ENCODE results near the gene EML6. TPM values are rescaled to one million over a fixed set of nuclear protein-coding genes. Genes with fewer than 3 reads are reported as not detected.

Gene EML6
- total RNA-seq, 2 experiments from 2014 or later = 0.96 to 1.2 TPM

GRCh38 chr2:54931473-54931872 is 208.0 kb downstream of the EML6 start:
- H3K9me3 Mint-ChIP-seq = peaks cover 3% of the 10 kb centered on the region
- CTCF ChIA-PET = interaction anchor here (0.6 kb wide), 1 partner anchor 818 kb away, joined by 3 read pairs; no protein-coding TSS in a partner anchor
- no peak overlapping the region for H3K4me3 Mint-ChIP-seq
- H3K4me1 Mint-ChIP-seq = no peaks in the 10 kb centered on the region
- no peaks in the 10 kb centered on the region for H3K36me3 Mint-ChIP-seq (ENCODE audit: low read depth)
- DNase-seq = no peak
- H3K27me3 Mint-ChIP-seq = peaks cover 4% of the 10 kb centered on the region
- H3K27ac Mint-ChIP-seq = no peak overlapping the region
- POLR2A ChIA-PET = interaction anchor here (0.6 kb wide), 1 partner anchor 26 kb away, joined by 4 read pairs; no protein-coding TSS in a partner anchor

GRCh38 chr2:54935389-54935788 is 211.9 kb downstream of the EML6 start:
- Mint-ChIP-seq H3K4me1 (no peaks in the 10 kb centered on the region), H3K4me3 (no peak overlapping the region), H3K27me3 (no peaks in the 10 kb centered on the region), H3K9me3 (peaks cover 10% of the 10 kb centered on the region), H3K36me3 (ENCODE audit: low read depth) (no peaks in the 10 kb centered on the region), H3K27ac (no peak overlapping the region)
- DNase-seq = no peak
- ChIA-PET CTCF (no interaction called here), POLR2A (no interaction called here)

- Mint-ChIP-seq H3K27me3 (no peaks in the 10 kb centered on the region), H3K4me1 (no peaks in the 10 kb centered on the region), H3K9me3 (peaks cover 10% of the 10 kb centered on the region), H3K27ac (no peak overlapping the region), H3K36me3 (ENCODE audit: low read depth) (no peaks in the 10 kb centered on the region), H3K4me3 (no peak overlapping the region)
- POLR2A ChIA-PET = no interaction called here
- CTCF ChIA-PET = interaction anchor here (0.6 kb wide), 2 partner anchors 507 to 833 kb away, joined by 3 to 5 read pairs; no protein-coding TSS in a partner anchor
- no peak for DNase-seq
Observed at GRCh38 chr2:54936766-54937165, 213.3 kb downstream of the EML6 start.

GRCh38 chr2:54939446-54940118 is 216.1 kb downstream of the EML6 start:
- no peaks in the 10 kb centered on the region for H3K27me3 Mint-ChIP-seq
- no peaks in the 10 kb centered on the region for H3K36me3 Mint-ChIP-seq (ENCODE audit: low read depth)
- H3K9me3 Mint-ChIP-seq = peaks cover 10% of the 10 kb centered on the region
- H3K4me3 Mint-ChIP-seq = no peak overlapping the region
- DNase-seq = no peak
- H3K4me1 Mint-ChIP-seq = no peaks in the 10 kb centered on the region
- H3K27ac Mint-ChIP-seq = no peak overlapping the region
- CTCF ChIA-PET = no interaction called here
- POLR2A ChIA-PET = no interaction called here

- Mint-ChIP-seq H3K9me3 (peaks cover 14% of the 10 kb centered on the region), H3K27ac (no peak overlapping the region), H3K36me3 (ENCODE audit: low read depth) (peaks cover 2% of the 10 kb centered on the region), H3K4me1 (peaks cover 3% of the 10 kb centered on the region), H3K4me3 (no peak overlapping the region), H3K27me3 (no peaks in the 10 kb centered on the region)
- no peak for DNase-seq
- ChIA-PET POLR2A (no interaction called here), CTCF (no interaction called here)
Observed at GRCh38 chr2:54940723-54941122, 217.3 kb downstream of the EML6 start.

- ChIA-PET CTCF (no interaction called here), POLR2A (no interaction called here)
- no peaks in the 10 kb centered on the region for H3K27me3 Mint-ChIP-seq
Observed at GRCh38 chr2:54941248-54941984, 218.0 kb downstream of the EML6 start.

GRCh38 chr2:54942373-54942772 is 218.9 kb downstream of the EML6 start:
- Mint-ChIP-seq H3K27ac (no peak overlapping the region), H3K4me1 (peaks cover 3% of the 10 kb centered on the region), H3K9me3 (peaks cover 14% of the 10 kb centered on the region), H3K36me3 (ENCODE audit: low read depth) (peaks cover 2% of the 10 kb centered on the region), H3K27me3 (no peaks in the 10 kb centered on the region), H3K4me3 (no peak overlapping the region)
- peak; percentile 50 for DNase-seq
- POLR2A ChIA-PET = no interaction called here
- CTCF ChIA-PET = no interaction called here

More at GRCh38 chr2:54941248-54941984, 218.0 kb downstream of the EML6 start:
- Mint-ChIP-seq H3K27ac (no peak overlapping the region), H3K4me3 (no peak overlapping the region), H3K36me3 (ENCODE audit: low read depth) (peaks cover 2% of the 10 kb centered on the region), H3K4me1 (peaks cover 3% of the 10 kb centered on the region), H3K9me3 (peaks cover 14% of the 10 kb centered on the region)
- DNase-seq = no peak

DNA sequence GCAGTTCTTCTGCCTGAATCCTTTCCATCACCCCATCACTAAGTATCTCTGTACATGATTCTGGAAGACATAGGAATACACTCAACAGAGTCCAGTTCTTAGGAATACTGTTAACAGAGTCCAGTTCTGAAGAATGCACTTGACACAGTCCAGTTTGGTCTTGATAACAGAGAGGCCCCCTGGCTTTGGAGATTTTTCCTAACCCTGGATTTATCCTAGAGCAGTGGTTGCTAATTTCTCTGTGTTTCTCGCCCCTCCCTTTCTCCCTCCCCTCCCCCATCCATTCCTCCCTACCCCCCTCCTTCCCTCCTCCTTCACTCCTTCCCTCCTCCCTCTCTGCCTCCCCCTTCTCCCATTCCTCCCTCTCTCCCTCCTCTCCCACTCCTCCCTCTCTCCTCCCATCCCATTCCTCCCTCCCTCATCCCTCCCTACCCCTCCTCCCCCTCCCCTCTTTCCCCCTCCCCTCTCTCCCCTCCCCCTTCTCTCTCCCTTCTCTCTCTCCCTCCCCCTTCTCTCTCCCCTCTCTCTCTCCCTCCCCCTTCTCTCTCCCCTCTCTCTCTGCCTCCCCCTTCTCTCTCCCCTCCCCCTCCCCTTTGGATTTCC is 221.4 kb downstream of the EML6 start:
- DNase-seq = no peak
- CTCF ChIA-PET = no interaction called here
- H3K27me3 Mint-ChIP-seq = no peaks in the 10 kb centered on the region

GRCh38 chr2:54945391-54946219 is 222.1 kb downstream of the EML6 start:
- Mint-ChIP-seq H3K4me3 (no peak overlapping the region), H3K4me1 (peaks cover 3% of the 10 kb centered on the region), H3K9me3 (peaks cover 4% of the 10 kb centered on the region), H3K27me3 (no peaks in the 10 kb centered on the region), H3K27ac (no peak overlapping the region), H3K36me3 (ENCODE audit: low read depth) (peaks cover 2% of the 10 kb centered on the region)
- CTCF ChIA-PET = interaction anchor here (1.8 kb wide), 1 partner anchor 23 kb away, joined by 4 read pairs; no protein-coding TSS in a partner anchor
- no peak for DNase-seq
- POLR2A ChIA-PET = no interaction called here

More for the DNA sequence above, 221.4 kb downstream of the EML6 start:
- Mint-ChIP-seq H3K27ac (no peak overlapping the region), H3K9me3 (peaks cover 4% of the 10 kb centered on the region), H3K4me1 (peaks cover 3% of the 10 kb centered on the region), H3K36me3 (ENCODE audit: low read depth) (peaks cover 2% of the 10 kb centered on the region), H3K4me3 (no peak overlapping the region)
- POLR2A ChIA-PET = no interaction called here

- Mint-ChIP-seq H3K36me3 (ENCODE audit: low read depth) (peaks cover 2% of the 10 kb centered on the region), H3K4me1 (peaks cover 3% of the 10 kb centered on the region), H3K27ac (no peak overlapping the region), H3K4me3 (no peak overlapping the region), H3K27me3 (no peaks in the 10 kb centered on the region), H3K9me3 (peaks cover 4% of the 10 kb centered on the region)
- POLR2A ChIA-PET = no interaction called here
- CTCF ChIA-PET = interaction anchor here (0.6 to 1.8 kb wide), 3 partner anchors 23 to 933 kb away, joined by 3 to 4 read pairs (median 3); no protein-coding TSS in a partner anchor
- no peak for DNase-seq
Observed at GRCh38 chr2:54946220-54946805, 222.9 kb downstream of the EML6 start.

DNA sequence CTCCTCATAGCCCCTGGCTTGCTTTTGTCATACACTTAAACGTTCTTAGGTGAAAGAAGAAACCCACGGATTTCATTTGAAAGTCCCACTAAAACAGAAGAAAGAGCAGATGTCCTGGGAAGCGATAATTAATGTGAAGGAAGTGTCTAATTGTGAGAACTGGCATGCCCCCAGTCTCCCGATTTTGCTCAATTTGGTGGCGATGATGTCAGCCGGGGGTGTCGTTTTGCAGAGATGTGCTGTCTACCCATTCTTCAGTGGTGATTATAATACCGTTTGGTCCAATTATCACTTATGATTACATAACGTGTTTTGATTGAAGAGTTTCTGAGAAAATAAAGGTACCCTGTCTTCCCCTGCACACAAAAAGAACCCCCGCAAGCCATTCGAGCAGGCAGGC is 223.7 kb downstream of the EML6 start:
- peaks cover 3% of the 10 kb centered on the region for H3K4me1 Mint-ChIP-seq
- ChIA-PET POLR2A (no interaction called here), CTCF (interaction anchor here (1.0 to 1.8 kb wide), 2 partner anchors 13 to 22 kb away, joined by 3 to 4 read pairs; no protein-coding TSS in a partner anchor)

GRCh38 chr2:54947646-54948045 is 224.2 kb downstream of the EML6 start:
- ChIA-PET POLR2A (no interaction called here), CTCF (interaction anchor here (1.0 to 1.8 kb wide), 2 partner anchors 12 to 21 kb away, joined by 3 to 4 read pairs; no protein-coding TSS in a partner anchor)
- Mint-ChIP-seq H3K27me3 (no peaks in the 10 kb centered on the region), H3K36me3 (ENCODE audit: low read depth) (peaks cover 2% of the 10 kb centered on the region), H3K4me1 (peaks cover 3% of the 10 kb centered on the region), H3K9me3 (peaks cover 4% of the 10 kb centered on the region), H3K4me3 (no peak overlapping the region), H3K27ac (no peak overlapping the region)
- no peak for DNase-seq

More for the DNA sequence above, 223.7 kb downstream of the EML6 start:
- peaks cover 2% of the 10 kb centered on the region for H3K36me3 Mint-ChIP-seq (ENCODE audit: low read depth)
- H3K9me3 Mint-ChIP-seq = peaks cover 4% of the 10 kb centered on the region
- DNase-seq = no peak
- H3K27me3 Mint-ChIP-seq = no peaks in the 10 kb centered on the region
- H3K27ac Mint-ChIP-seq = no peak overlapping the region
- no peak overlapping the region for H3K4me3 Mint-ChIP-seq

Measured in activated CD4-positive, alpha-beta T cell treated with anti-CD3 and anti-CD28 coated beads, Interleukin-2, amount 10 ng/mL, durations not matched to agents 7 days and 5 days (primary cell).